Activated B cell treated with CpG ODN at 0.5 μM for 24 hours (primary cell): ENCODE data around the gene KLRC3. TPM values are rescaled to one million over a fixed set of nuclear protein-coding genes. Genes with fewer than 3 reads are reported as not detected.
"Not testable (repeated sequence)": the region's sequence is repeated elsewhere in the genome, so short reads cannot be mapped to it uniquely, and the experiment has no call there.

Source experiments
- ATAC-seq: fragments of 200-7000 bp; cut with Tn5 transposase; one replicate; pipeline ENCODE4 v1.10.0; 2021; ENCODE audit warnings: low read depth, mild to moderate bottlenecking, moderate library complexity
- CTCF ChIA-PET: fragments of 350-600 bp; sonication (Branson Sonifier 250); formaldehyde crosslinking; loops from one replicate; lab custom pipeline; 2021; ENCODE audit warnings: antibody characterized with exemption; lab: Charles Lee
- POLR2A ChIA-PET: fragments of 350-600 bp; sonication (Branson Sonifier 250); formaldehyde crosslinking; loops from one replicate; lab custom pipeline; 2021; ENCODE audit warnings: antibody characterized with exemption; lab: Charles Lee
- DNase-seq: peaks from one replicate; pipeline ENCODE4 v3.0.0; 2022
- H3K27ac Mint-ChIP-seq: one replicate; pipeline ENCODE4 v1.8.0; 2020; ENCODE audit warnings: mixed read lengths
- H3K27me3 Mint-ChIP-seq: one replicate; pipeline ENCODE4 v1.8.0; 2021; ENCODE audit warnings: mixed read lengths
- H3K36me3 Mint-ChIP-seq: one replicate; pipeline ENCODE4 v1.8.0; 2021; ENCODE audit warnings: low read depth, mixed read lengths
- H3K4me1 Mint-ChIP-seq: one replicate; pipeline ENCODE4 v1.8.0; 2021; ENCODE audit warnings: mixed read lengths
- H3K4me3 Mint-ChIP-seq: one replicate; pipeline ENCODE4 v1.8.0; 2020; ENCODE audit warnings: mild to moderate bottlenecking, mixed read lengths
- H3K9me3 Mint-ChIP-seq: one replicate; pipeline ENCODE4 v1.8.0; 2020; ENCODE audit warnings: mixed read lengths
- intact Hi-C: fragments of 100-400 bp; cut with micrococcal nuclease; formaldehyde crosslinking; loops from one replicate; pipeline ENCODE4 v1.15.1; 2024
- total RNA-seq: library from RNA; stranded (reverse); gene quantifications from 2 replicates; pipeline ENCODE4 v1.2.3, GENCODE V29; 2022
- TF ChIP-seq, protein P1 (sequence below): fragments of 200-600 bp; IDR thresholded peaks from one replicate; pipeline ENCODE4 v1.8.0; 2022; ENCODE audit warnings: antibody characterized with exemption, mild to moderate bottlenecking

The KLRC3 gene
- total RNA-seq, 1 donor from 2014 or later: not detected

DNA sequence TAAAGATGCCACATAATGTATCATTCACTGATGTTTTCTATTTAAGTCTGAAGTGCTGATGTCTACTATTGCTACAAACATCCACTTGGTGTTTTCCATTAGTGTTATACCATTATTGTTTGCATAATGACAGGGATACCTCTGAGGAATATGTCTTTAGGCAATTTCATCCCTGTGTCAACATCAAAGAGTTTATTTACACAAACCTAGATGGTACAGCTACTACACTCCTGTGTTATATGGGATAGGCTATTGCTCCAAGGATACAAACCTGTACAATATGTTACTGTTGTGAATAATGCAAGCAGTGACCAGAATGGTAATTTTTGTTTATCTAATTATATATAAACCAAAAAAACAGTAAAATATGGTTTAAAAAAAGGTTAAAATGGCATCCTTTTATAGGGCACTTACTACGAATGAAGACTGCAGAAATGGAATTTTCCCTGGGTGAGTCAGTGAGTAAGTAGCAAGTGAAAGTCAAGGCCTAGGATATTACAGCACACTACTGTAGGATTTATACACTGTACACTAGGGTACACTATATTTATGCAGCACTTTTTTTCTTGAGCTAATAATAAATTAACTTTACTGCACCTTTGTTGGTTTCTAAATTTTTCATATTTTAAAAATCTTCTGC is 4.0 kb upstream of the KLRC3 start:
- POLR2A ChIA-PET, H3K4me1 Mint-ChIP-seq: not testable (repeated sequence)

DNA sequence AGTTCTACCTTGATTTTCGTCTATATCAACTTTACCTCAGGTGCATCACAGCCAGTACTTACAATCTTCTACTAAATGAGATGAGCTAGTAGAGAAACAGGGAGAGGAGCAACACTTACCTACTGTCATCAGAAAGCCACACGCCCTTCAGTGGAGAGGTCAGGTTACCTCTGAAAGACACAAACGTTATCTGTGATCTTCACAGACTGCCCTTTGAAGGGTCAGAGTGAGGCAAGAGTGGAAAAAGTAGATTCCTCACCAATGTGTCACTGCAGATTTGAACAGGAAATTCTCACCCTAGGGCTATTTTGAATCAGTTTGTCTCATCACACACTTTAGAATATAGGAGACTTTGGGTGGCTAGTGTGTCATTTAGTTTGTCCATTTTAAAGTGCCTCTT is 1.8 kb upstream of the KLRC3 start:
- intact Hi-C loops, H3K27ac Mint-ChIP-seq, POLR2A ChIA-PET, DNase-seq, H3K4me1 Mint-ChIP-seq, CTCF ChIA-PET, H3K9me3 Mint-ChIP-seq, H3K27me3 Mint-ChIP-seq, H3K4me3 Mint-ChIP-seq, ATAC-seq, H3K36me3 Mint-ChIP-seq: not testable (repeated sequence)

More for the DNA sequence above, 4.0 kb upstream of the KLRC3 start:
- DNase-seq, CTCF ChIA-PET, H3K4me3 Mint-ChIP-seq, H3K27me3 Mint-ChIP-seq, H3K9me3 Mint-ChIP-seq, H3K27ac Mint-ChIP-seq, H3K36me3 Mint-ChIP-seq, intact Hi-C loops, ATAC-seq: not testable (repeated sequence)

DNA sequence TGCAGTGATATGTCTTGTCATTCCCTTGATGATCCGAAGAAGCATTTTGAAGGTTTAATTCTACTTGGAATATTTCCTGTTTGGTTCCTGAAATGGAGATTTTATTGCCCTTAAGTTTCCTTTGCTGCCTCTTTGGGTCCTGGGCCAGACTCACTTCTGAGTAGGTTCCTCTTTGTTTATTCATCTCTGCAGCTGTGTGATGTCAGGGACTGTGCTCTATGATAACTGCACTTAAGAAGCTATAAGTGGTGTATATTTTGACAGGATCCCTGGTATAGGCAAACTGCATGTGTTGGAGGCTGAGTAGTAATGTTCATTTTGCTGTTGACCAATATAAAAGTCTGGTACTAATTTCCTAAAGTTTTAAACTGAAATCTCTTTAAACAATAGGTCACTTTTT is 11.0 kb downstream of the KLRC3 start, which contains the start of gene KLRC4:
TSS of gene KLRC4 (minus strand) at position 366 of the 400 bp plus-strand sequence. CDS start at position 184, 182 bp downstream.
- TF ChIP-seq, protein P1, sequence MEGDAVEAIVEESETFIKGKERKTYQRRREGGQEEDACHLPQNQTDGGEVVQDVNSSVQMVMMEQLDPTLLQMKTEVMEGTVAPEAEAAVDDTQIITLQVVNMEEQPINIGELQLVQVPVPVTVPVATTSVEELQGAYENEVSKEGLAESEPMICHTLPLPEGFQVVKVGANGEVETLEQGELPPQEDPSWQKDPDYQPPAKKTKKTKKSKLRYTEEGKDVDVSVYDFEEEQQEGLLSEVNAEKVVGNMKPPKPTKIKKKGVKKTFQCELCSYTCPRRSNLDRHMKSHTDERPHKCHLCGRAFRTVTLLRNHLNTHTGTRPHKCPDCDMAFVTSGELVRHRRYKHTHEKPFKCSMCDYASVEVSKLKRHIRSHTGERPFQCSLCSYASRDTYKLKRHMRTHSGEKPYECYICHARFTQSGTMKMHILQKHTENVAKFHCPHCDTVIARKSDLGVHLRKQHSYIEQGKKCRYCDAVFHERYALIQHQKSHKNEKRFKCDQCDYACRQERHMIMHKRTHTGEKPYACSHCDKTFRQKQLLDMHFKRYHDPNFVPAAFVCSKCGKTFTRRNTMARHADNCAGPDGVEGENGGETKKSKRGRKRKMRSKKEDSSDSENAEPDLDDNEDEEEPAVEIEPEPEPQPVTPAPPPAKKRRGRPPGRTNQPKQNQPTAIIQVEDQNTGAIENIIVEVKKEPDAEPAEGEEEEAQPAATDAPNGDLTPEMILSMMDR: no peak
- Mint-ChIP-seq H3K27me3 (peaks cover 3% of the 10 kb centered on the region), H3K4me3 (no peak within 1 kb of the TSS), H3K9me3 (peaks cover 3% of the 10 kb centered on the region), H3K36me3 (no peaks in the 10 kb centered on the region), H3K4me1 (peaks cover 8% of the 10 kb centered on the region), H3K27ac (no peak within 1 kb of the TSS)
- ChIA-PET CTCF (no interaction called here), POLR2A (no interaction called here)
- DNase-seq: no peak
- intact Hi-C loops: no loop called here
- ATAC-seq: no peak

DNA sequence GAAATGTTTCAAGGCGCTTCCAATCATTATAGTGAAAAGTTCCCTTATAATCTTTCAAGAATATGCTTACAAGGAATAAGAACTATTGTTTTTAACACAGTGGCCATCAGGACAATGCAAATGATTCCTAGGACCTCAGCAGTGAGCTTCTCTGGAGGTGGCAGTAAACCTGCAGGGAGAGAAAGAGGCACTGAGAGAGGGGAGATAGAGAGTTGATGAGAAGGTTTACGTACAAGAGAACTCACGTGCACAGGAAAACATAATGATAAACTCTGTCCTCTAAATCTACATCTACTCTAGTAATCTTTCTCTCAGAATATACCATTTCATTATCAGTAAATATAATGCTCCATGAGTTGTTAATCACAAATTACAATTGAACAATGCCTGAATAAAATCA is 11.6 kb downstream of the KLRC3 start:
- no peak for ATAC-seq

DNA sequence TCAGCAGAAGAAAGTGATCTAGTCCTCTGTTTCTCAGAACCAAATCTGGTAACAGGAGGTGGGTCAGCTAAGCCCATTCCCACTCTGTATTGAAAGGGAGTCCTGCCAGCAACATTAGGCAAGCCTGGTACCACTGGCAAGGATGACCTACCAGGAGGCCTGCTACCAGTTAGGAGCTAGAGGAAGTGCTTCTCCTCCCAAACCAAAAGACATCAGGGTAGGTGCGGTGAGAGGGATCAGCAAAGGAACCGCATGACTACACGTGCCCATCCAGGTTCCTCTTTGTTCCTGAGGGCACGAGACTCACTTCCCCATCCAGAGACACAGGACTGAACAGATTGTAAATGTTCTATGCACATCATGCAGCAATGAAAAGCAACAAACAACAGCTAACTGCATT is 13.7 kb downstream of the KLRC3 start:
- ATAC-seq (no peak), DNase-seq (no peak)
- no peaks in the 10 kb centered on the region for H3K36me3 Mint-ChIP-seq
- ChIA-PET POLR2A (no interaction called here), CTCF (no interaction called here)
- peaks cover 3% of the 10 kb centered on the region for H3K9me3 Mint-ChIP-seq
- no peak overlapping the region for H3K4me3 Mint-ChIP-seq
- TF ChIP-seq, protein P1: no peak
- intact Hi-C loops: no loop called here
- H3K27me3 Mint-ChIP-seq: no peaks in the 10 kb centered on the region
- H3K4me1 Mint-ChIP-seq: peaks cover 8% of the 10 kb centered on the region
- H3K27ac Mint-ChIP-seq: no peak overlapping the region

More for the DNA sequence above, 11.6 kb downstream of the KLRC3 start:
- TF ChIP-seq, protein P1: no peak
- no peaks in the 10 kb centered on the region for H3K36me3 Mint-ChIP-seq
- peaks cover 2% of the 10 kb centered on the region for H3K27me3 Mint-ChIP-seq
- intact Hi-C loops: no loop called here
- H3K4me3 Mint-ChIP-seq: no peak overlapping the region
- ChIA-PET POLR2A (no interaction called here), CTCF (no interaction called here)
- peaks cover 8% of the 10 kb centered on the region for H3K4me1 Mint-ChIP-seq
- no peak overlapping the region for H3K27ac Mint-ChIP-seq
- no peak for DNase-seq
- peaks cover 3% of the 10 kb centered on the region for H3K9me3 Mint-ChIP-seq

DNA sequence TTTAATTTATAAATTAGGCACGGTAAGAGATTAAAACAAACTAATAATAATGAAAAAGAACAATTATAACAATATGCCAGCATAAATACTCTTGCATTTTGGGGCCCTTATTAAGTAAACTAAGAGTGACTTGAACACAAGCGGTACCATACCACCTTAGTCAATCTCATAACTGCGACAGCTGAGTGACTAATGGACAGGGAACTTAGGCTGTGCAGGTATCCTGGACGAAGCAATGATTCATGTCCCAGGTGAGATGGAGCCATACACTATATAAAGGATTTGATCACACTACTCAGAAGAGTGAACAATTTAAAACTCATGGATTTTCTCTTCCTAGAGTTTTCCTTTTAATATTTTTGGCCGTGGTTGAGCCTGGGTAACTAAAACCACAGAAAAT is 15.1 kb downstream of the KLRC3 start:
- no peak overlapping the region for H3K27ac Mint-ChIP-seq
- no peaks in the 10 kb centered on the region for H3K36me3 Mint-ChIP-seq
- peaks cover 6% of the 10 kb centered on the region for H3K4me1 Mint-ChIP-seq
- TF ChIP-seq, protein P1: no peak
- ChIA-PET CTCF (no interaction called here), POLR2A (no interaction called here)
- peaks cover 3% of the 10 kb centered on the region for H3K9me3 Mint-ChIP-seq
- ATAC-seq (no peak), DNase-seq (no peak)
- peaks cover 2% of the 10 kb centered on the region for H3K27me3 Mint-ChIP-seq
- intact Hi-C loops: no loop called here
- H3K4me3 Mint-ChIP-seq: no peak overlapping the region
